OCI-LY7 (cell line): ENCODE results near the gene IFNGR1. TPM values are rescaled to one million over a fixed set of nuclear protein-coding genes. Genes with fewer than 3 reads are reported as not detected.

Experiments
- BruUV-seq: library from RNA; stranded (reverse); fragments of 400-500 nt; replicated peaks from 2 replicates; lab custom pipeline; 2021; lab: Mats Ljungman, UMichigan
- CTCF ChIA-PET: fragments of 300-600 bp; sonication (Branson Sonifier 250); formaldehyde crosslinking; loops from one replicate; lab custom pipeline; 2022; ENCODE audit warnings: antibody characterized with exemption; ENCODE audit not compliant: unreplicated experiment; lab: Charles Lee
- POLR2A ChIA-PET: fragments of 300-600 bp; sonication (Branson Sonifier 250); formaldehyde crosslinking; loops from one replicate; lab custom pipeline; 2022; ENCODE audit warnings: antibody characterized with exemption; lab: Charles Lee
- DNase-seq: peaks from one replicate; pipeline ENCODE4 v3.0.0-alpha.2; 2015; ENCODE audit warnings: low spot score
- H2AFZ ChIP-seq: fragments of 200-600 bp; sonication (generic), shearing (Covaris generic); 2 replicates; pipeline ENCODE4 v1.6.1; 2014; ENCODE audit warnings: mild to moderate bottlenecking, antibody characterized with exemption, low read length, moderate library complexity
- H3K27ac ChIP-seq: fragments of 200-600 bp; sonication (generic); 2 replicates; pipeline ENCODE4 v1.5.1; 2014; ENCODE audit warnings: mixed run types, low read depth, mild to moderate bottlenecking, moderate library complexity, low read length, inconsistent platforms; ENCODE audit not compliant: poor library complexity, severe bottlenecking
- H3K36me3 ChIP-seq: fragments of 200-600 bp; sonication (generic); 2 replicates; pipeline ENCODE4 v1.6.1; 2014; ENCODE audit warnings: mild to moderate bottlenecking, antibody characterized with exemption, low read length, moderate library complexity, mixed read lengths; ENCODE audit not compliant: insufficient read depth
- H3K4me1 ChIP-seq: fragments of 200-600 bp; sonication (generic); 2 replicates; pipeline ENCODE4 v1.5.1; 2014; ENCODE audit warnings: mild to moderate bottlenecking, low read length; ENCODE audit not compliant: insufficient read depth, poor library complexity, severe bottlenecking
- H3K4me2 ChIP-seq: fragments of 200-600 bp; sonication (generic); 2 replicates; pipeline ENCODE4 v1.6.1; 2014; ENCODE audit warnings: mild to moderate bottlenecking, low read length
- H3K4me3 ChIP-seq: fragments of 200-600 bp; sonication (generic); 2 replicates; pipeline ENCODE4 v1.5.1; 2014; ENCODE audit warnings: mild to moderate bottlenecking, low read depth, low read length; ENCODE audit not compliant: poor library complexity, severe bottlenecking
- H3K79me2 ChIP-seq: fragments of 200-600 bp; sonication (generic); 2 replicates; pipeline ENCODE4 v1.6.1; 2016; ENCODE audit warnings: low read depth, mild to moderate bottlenecking, low read length, moderate library complexity, mixed read lengths; ENCODE audit not compliant: insufficient read depth
- H3K9me2 ChIP-seq: fragments of 200-600 bp; sonication (generic); 2 replicates; pipeline ENCODE4 v1.6.1; 2016; ENCODE audit warnings: mild to moderate bottlenecking, low read length, mixed read lengths; ENCODE audit not compliant: insufficient read depth
- H3K9me3 ChIP-seq: fragments of 200-600 bp; sonication (generic); 2 replicates; pipeline ENCODE4 v1.6.1; 2014; ENCODE audit warnings: mild to moderate bottlenecking, mixed run types, low read length, mixed read lengths
- H4K20me1 ChIP-seq: fragments of 200-600 bp; sonication (generic); 2 replicates; pipeline ENCODE4 v1.6.1; 2014; ENCODE audit warnings: mild to moderate bottlenecking, antibody characterized with exemption, low read length, moderate library complexity, mixed read lengths; ENCODE audit not compliant: insufficient read depth
- EZH2phosphoT487 ChIP-seq: fragments of 200-600 bp; sonication (generic); IDR thresholded peaks from 2 replicates; pipeline ENCODE4 v1.6.1; 2018; ENCODE audit warnings: low read depth, borderline replicate concordance, mild to moderate bottlenecking, mixed run types, antibody characterized with exemption, low read length, moderate library complexity, mixed read lengths
- intact Hi-C: fragments of 100-400 bp; cut with micrococcal nuclease; formaldehyde crosslinking; loops from one replicate; pipeline ENCODE4 v1.10.0; 2022; ENCODE audit not compliant: unreplicated experiment
- total RNA-seq, 2 experiments: library from RNA; depleted of rRNA in 1 of 2; stranded (reverse); fragments of >200 nt in 1 of 2; shearing (Covaris generic) in 1 of 2; gene quantifications; 2 replicates each; pipeline ENCODE4 v1.2.3, GENCODE V29; 2014 to 2022
- TF ChIP-seq, protein P1 (sequence below): fragments of 200-600 bp; sonication (generic); conservative IDR thresholded peaks from 2 replicates; pipeline ENCODE4 v1.5.1; 2014; ENCODE audit warnings: mild to moderate bottlenecking, antibody characterized with exemption, low read length, moderate library complexity, mixed read lengths

IFNGR1 gene
- total RNA-seq, 2 experiments from 2014 or later: 23.2 to 23.6 TPM

DNA sequence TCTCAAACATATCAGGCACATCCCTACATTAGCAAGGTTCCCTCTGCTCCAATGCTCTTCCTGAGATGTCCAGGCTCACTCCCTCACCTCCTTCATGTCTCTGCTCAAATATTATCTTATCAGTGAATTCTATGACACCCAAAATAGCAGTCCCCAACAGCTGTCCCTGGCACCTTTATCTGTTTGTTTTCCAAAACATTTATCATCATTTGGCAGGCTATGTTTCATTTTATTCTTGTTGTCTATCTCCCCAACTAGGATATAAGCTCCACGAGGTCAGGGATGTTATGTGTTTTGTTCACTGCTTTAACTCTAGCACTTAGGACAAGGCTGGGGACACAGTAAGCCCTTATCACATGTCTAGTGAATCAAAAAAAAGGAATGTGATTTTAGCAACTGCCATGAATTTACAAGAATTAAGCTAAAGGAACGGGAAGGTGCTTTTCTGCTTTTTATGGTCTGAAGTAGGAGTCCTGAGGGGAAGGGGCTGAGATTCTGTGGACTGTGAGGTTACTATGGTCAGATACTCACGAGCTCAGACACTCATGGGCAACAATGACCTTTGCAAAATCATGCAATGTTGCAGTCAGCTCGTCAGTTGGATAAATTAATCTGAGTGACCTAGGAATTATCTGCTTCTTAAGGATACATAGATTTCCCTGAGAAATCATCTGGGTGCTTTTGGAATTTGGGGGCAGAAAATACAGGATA, 43.9 kb downstream of the IFNGR1 start:
- intact Hi-C loops: no loop called here
- DNase-seq: no peak
- Histone ChIP-seq H3K9me2 (no peaks in the 10 kb centered on the region), H3K27ac (no peak overlapping the region), H3K4me1 (no peaks in the 10 kb centered on the region), H2AFZ (no peak overlapping the region), H3K4me3 (no peak overlapping the region), H3K9me3 (0 out of 2 replicates have a peak, but pooled peaks cover 6% of the 10 kb centered on the region), H4K20me1 (no peaks in the 10 kb centered on the region), H3K4me2 (no peak overlapping the region), H3K36me3 (no peaks in the 10 kb centered on the region), H3K79me2 (no peaks in the 10 kb centered on the region)
- TF ChIP-seq EZH2phosphoT487: no peak
- TF ChIP-seq, protein P1, sequence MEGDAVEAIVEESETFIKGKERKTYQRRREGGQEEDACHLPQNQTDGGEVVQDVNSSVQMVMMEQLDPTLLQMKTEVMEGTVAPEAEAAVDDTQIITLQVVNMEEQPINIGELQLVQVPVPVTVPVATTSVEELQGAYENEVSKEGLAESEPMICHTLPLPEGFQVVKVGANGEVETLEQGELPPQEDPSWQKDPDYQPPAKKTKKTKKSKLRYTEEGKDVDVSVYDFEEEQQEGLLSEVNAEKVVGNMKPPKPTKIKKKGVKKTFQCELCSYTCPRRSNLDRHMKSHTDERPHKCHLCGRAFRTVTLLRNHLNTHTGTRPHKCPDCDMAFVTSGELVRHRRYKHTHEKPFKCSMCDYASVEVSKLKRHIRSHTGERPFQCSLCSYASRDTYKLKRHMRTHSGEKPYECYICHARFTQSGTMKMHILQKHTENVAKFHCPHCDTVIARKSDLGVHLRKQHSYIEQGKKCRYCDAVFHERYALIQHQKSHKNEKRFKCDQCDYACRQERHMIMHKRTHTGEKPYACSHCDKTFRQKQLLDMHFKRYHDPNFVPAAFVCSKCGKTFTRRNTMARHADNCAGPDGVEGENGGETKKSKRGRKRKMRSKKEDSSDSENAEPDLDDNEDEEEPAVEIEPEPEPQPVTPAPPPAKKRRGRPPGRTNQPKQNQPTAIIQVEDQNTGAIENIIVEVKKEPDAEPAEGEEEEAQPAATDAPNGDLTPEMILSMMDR: no peak
- ChIA-PET POLR2A (interaction anchor here (0.8 kb wide), 1 partner anchor 13 kb away, joined by 3 read pairs; no protein-coding TSS in a partner anchor), CTCF (no interaction called here)
- BruUV-seq: no TSS peak

DNA sequence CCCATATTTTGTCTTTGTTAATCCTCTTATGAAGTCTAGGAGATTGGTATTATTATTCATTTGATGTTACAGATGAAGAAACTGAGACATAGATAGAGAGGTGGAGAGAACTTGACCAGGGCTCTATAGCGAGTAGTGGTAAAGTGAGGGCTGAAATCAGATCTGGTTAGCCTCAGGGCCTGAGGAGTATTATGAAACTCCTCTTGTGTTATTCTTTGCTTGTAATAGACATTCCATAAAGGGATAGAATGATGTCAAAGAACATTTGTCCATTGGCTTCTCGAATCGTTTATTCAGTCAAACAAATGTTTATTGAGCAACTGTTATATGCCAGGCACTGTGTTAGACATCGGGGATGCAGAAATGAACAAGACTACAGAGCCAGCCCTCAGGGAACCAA, 45.7 kb downstream of the IFNGR1 start, which contains the start of gene IL22RA2:
Gene IL22RA2, minus strand, starts transcription at position 144 of the 400 bp plus-strand sequence. CDS start 11,895 bp downstream, outside the sequence.
- Histone ChIP-seq H3K79me2 (no peaks in the 10 kb centered on the region), H3K4me2 (no peak within 1 kb of the TSS), H3K4me3 (no peak within 1 kb of the TSS), H3K27ac (no peak within 1 kb of the TSS), H3K9me3 (0 out of 2 replicates have a peak, but pooled peaks cover 6% of the 10 kb centered on the region), H3K4me1 (no peaks in the 10 kb centered on the region), H3K36me3 (no peaks in the 10 kb centered on the region), H3K9me2 (no peaks in the 10 kb centered on the region), H4K20me1 (no peaks in the 10 kb centered on the region), H2AFZ (no peak within 1 kb of the TSS)
- intact Hi-C loops: no loop called here
- no peak for TF ChIP-seq EZH2phosphoT487
- TF ChIP-seq, protein P1: no peak
- no TSS peak for BruUV-seq
- ChIA-PET CTCF (no interaction called here), POLR2A (no interaction called here)
- no peak for DNase-seq
